Activated CD8-positive, alpha-beta memory T cell treated with anti-CD3 and anti-CD28 coated beads, Interleukin-2, amount 10 ng/mL, durations not matched to agents 7 days and 5 days (primary cell): ENCODE measurements around the gene RNF111. TPM values are rescaled to one million over a fixed set of nuclear protein-coding genes. Genes with fewer than 3 reads are reported as not detected.
"Not testable (repeated sequence)": the region's sequence is repeated elsewhere in the genome, so short reads cannot be mapped to it uniquely, and the experiment has no call there.

Source experiments
- ATAC-seq: fragments of 150-1000 bp; cut with Tn5 transposase; one replicate; pipeline ENCODE4 v1.10.0; 2021; ENCODE audit warnings: moderate library complexity
- CTCF ChIA-PET: fragments of 350-600 bp; sonication (Branson Sonifier 250); formaldehyde crosslinking; loops from one replicate; lab custom pipeline; 2021; ENCODE audit warnings: antibody characterized with exemption; lab: Charles Lee
- DNase-seq: peaks from one replicate; pipeline ENCODE4 v3.0.0-alpha.2; 2020
- H3K27ac Mint-ChIP-seq: one replicate; pipeline ENCODE4 v1.8.0; 2021; ENCODE audit warnings: mild to moderate bottlenecking, mixed read lengths
- H3K27me3 Mint-ChIP-seq: one replicate; pipeline ENCODE4 v1.8.0; 2021; ENCODE audit warnings: mixed read lengths
- H3K36me3 Mint-ChIP-seq: one replicate; pipeline ENCODE4 v1.8.0; 2021; ENCODE audit warnings: mild to moderate bottlenecking, mixed read lengths
- H3K4me1 Mint-ChIP-seq: one replicate; pipeline ENCODE4 v1.8.0; 2021; ENCODE audit warnings: mixed read lengths
- H3K4me3 Mint-ChIP-seq: one replicate; pipeline ENCODE4 v1.8.0; 2021; ENCODE audit warnings: mild to moderate bottlenecking, moderate library complexity, mixed read lengths
- H3K9me3 Mint-ChIP-seq: one replicate; pipeline ENCODE4 v1.8.0; 2022; ENCODE audit warnings: low read depth, mixed read lengths
- total RNA-seq, 2 experiments: library from RNA; stranded (reverse); gene quantifications; one replicate each; pipeline ENCODE4 v1.2.3, GENCODE V29; 2021

The RNF111 gene
- total RNA-seq, 2 experiments from 2014 or later: 39.7 to 39.8 TPM

- CTCF ChIA-PET: interaction anchor here (0.6 to 1.8 kb wide), 4 partner anchors 40 to 547 kb away, joined by 3 to 5 read pairs (median 3); no protein-coding TSS in a partner anchor
- peak overlapping the region; percentile 63 for H3K4me3 Mint-ChIP-seq
Measured at GRCh38 chr15:58981808-58982475, 5.5 kb upstream of the RNF111 start.

DNA sequence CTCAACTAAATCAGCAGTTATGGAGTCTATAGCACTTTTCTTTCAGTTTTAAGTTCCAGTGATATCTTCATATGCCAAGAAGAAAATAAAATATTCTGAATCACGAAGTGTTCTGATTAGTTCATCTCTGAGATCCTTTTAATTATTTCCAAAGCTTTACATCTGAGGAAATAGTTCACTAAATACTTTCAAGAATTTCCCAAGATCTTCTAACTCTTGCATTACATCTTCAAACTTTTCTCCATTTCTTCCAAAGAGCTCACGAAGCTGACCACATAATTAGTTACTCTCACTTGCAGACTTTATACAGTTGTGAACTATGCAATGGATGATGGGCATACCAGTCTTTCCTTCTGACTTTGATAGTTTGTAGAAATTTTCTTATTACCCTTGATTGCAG is 4.2 kb upstream of the RNF111 start:
- CTCF ChIA-PET: interaction anchor here (1.8 kb wide), 1 partner anchor 546 kb away, joined by 5 read pairs; no protein-coding TSS in a partner anchor
- H3K27ac Mint-ChIP-seq: no peak overlapping the region
- peaks cover 41% of the 10 kb centered on the region for H3K4me1 Mint-ChIP-seq
- H3K4me3 Mint-ChIP-seq: no peak overlapping the region
- DNase-seq: no peak
- H3K9me3 Mint-ChIP-seq: no peaks in the 10 kb centered on the region
- ATAC-seq: no peak
- H3K36me3 Mint-ChIP-seq: peaks cover 4% of the 10 kb centered on the region
- H3K27me3 Mint-ChIP-seq: peaks cover 4% of the 10 kb centered on the region

More at GRCh38 chr15:58981808-58982475, 5.5 kb upstream of the RNF111 start:
- DNase-seq (no peak), ATAC-seq (peak; percentile 51)
- Mint-ChIP-seq H3K27me3 (peaks cover 4% of the 10 kb centered on the region), H3K4me1 (peaks cover 37% of the 10 kb centered on the region), H3K27ac (peak overlapping the region; percentile 82), H3K9me3 (no peaks in the 10 kb centered on the region), H3K36me3 (no peaks in the 10 kb centered on the region)

DNA sequence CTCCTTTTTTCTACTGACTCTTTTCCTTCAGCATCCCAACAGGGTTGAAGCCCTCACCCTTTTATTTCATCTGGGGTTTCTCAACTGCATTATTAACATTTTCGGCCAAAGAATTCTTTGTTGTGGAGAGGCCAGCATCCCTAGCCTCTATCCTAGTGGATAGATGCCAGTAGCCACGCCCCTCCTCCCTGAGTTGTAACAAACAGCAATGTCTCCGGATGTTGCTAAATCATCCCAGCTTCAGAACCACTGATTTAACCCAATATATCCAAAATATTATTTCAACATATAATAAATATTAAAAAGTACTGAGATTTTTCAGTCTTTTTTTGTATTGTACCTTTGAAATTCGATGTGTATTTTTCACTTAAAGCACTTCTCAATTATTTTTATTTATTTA is 2.0 kb upstream of the RNF111 start:
- H3K4me3 Mint-ChIP-seq: no peak overlapping the region
- peaks cover 15% of the 10 kb centered on the region for H3K36me3 Mint-ChIP-seq
- ATAC-seq (no peak), DNase-seq (no peak)
- H3K9me3 Mint-ChIP-seq: no peaks in the 10 kb centered on the region
- H3K27me3 Mint-ChIP-seq: peaks cover 4% of the 10 kb centered on the region
- H3K27ac Mint-ChIP-seq: no peak overlapping the region
- CTCF ChIA-PET: no interaction called here
- peaks cover 45% of the 10 kb centered on the region for H3K4me1 Mint-ChIP-seq

DNA sequence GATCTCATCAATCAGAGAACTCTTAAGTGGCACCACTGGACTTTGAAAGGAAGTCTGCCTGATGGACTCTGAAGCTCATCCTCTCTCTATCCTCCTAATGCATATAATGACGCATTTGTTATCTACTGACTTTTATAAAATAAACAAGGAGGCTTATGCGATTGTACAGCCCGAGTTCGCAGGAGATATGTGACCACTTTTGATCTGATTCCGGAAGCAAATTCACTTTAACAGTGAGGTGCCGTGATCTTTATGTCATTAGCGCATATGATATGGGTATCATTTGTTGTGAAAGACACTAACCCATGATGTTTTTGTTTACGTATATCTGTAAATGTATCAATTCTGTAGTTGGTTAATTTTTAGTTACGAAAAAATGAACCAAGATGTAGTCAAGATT is 427 bp upstream of the RNF111 start:
- CTCF ChIA-PET: interaction anchor here (1.3 to 2.1 kb wide), 2 partner anchors 10 to 151 kb away, joined by 4 to 8 read pairs; no protein-coding TSS in a partner anchor
- Mint-ChIP-seq H3K4me1 (peaks cover 42% of the 10 kb centered on the region), H3K9me3 (no peaks in the 10 kb centered on the region), H3K4me3 (peak overlapping the region; percentile 99), H3K36me3 (peaks cover 26% of the 10 kb centered on the region), H3K27ac (peak overlapping the region; percentile 90), H3K27me3 (peaks cover 4% of the 10 kb centered on the region)
- DNase-seq (no peak), ATAC-seq (no peak)

- Mint-ChIP-seq H3K27me3 (peaks cover 4% of the 10 kb centered on the region), H3K27ac (peak overlapping the region; percentile 90), H3K4me1 (peaks cover 41% of the 10 kb centered on the region), H3K4me3 (peak overlapping the region; percentile 99), H3K36me3 (peaks cover 30% of the 10 kb centered on the region), H3K9me3 (no peaks in the 10 kb centered on the region)
- peak; percentile 73 for DNase-seq
- CTCF ChIA-PET: interaction anchor here (1.1 to 2.1 kb wide), 5 partner anchors 31 to 541 kb away, joined by 3 to 8 read pairs (median 4); no protein-coding TSS in a partner anchor
- ATAC-seq: peak; percentile 58
Measured at GRCh38 chr15:58988006-58988785, 733 bp downstream of the RNF111 start.

- Mint-ChIP-seq H3K9me3 (no peaks in the 10 kb centered on the region), H3K27me3 (no peaks in the 10 kb centered on the region), H3K27ac (no peak overlapping the region), H3K4me1 (peaks cover 40% of the 10 kb centered on the region), H3K4me3 (no peak overlapping the region), H3K36me3 (peaks cover 40% of the 10 kb centered on the region)
- no peak for ATAC-seq
- no peak for DNase-seq
- CTCF ChIA-PET: interaction anchor here (0.7 to 1.3 kb wide), 2 partner anchors 317 to 537 kb away, joined by 3 read pairs; no protein-coding TSS in a partner anchor
Measured at GRCh38 chr15:58992181-58992580, 4.7 kb downstream of the RNF111 start.

GRCh38 chr15:58994906-58995453 is 7.5 kb downstream of the RNF111 start:
- CTCF ChIA-PET: interaction anchor here (1.1 kb wide), 1 partner anchor 534 kb away, joined by 3 read pairs; no protein-coding TSS in a partner anchor
- no peak overlapping the region for H3K27ac Mint-ChIP-seq
- peaks cover 34% of the 10 kb centered on the region for H3K36me3 Mint-ChIP-seq
- DNase-seq (no peak), ATAC-seq (no peak)
- peaks cover 24% of the 10 kb centered on the region for H3K4me1 Mint-ChIP-seq
- H3K27me3 Mint-ChIP-seq: no peaks in the 10 kb centered on the region
- H3K9me3 Mint-ChIP-seq: no peaks in the 10 kb centered on the region
- H3K4me3 Mint-ChIP-seq: no peak overlapping the region

- Mint-ChIP-seq H3K27me3 (no peaks in the 10 kb centered on the region), H3K4me1 (peaks cover 18% of the 10 kb centered on the region), H3K36me3 (peaks cover 18% of the 10 kb centered on the region), H3K4me3 (no peak overlapping the region), H3K9me3 (no peaks in the 10 kb centered on the region), H3K27ac (no peak overlapping the region)
- CTCF ChIA-PET: no interaction called here
- no peak for DNase-seq
- no peak for ATAC-seq
Measured at GRCh38 chr15:58999694-59000093, 12.2 kb downstream of the RNF111 start.

DNA sequence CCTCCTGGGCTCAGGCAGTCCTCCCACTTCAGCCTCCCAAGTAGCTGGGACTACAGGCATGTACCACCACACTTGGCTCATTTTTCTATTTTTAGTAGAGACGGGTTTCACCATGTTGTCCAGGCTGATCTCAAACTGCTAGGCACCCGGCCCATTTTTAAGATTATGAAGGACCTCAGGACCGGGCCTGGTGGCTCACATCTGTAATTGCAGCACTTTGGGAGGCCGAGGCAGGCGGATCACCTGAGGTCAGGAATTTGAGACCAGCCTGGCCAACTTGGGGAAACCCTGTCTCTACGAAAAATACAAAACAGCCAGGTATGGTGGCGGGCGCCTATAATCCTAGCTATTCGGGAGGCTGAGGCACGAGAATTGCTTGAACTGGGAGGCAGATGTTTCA is 12.8 kb downstream of the RNF111 start:
- Mint-ChIP-seq H3K36me3 (peaks cover 14% of the 10 kb centered on the region), H3K4me1 (peaks cover 16% of the 10 kb centered on the region)
- ATAC-seq, DNase-seq, H3K4me3 Mint-ChIP-seq, H3K27me3 Mint-ChIP-seq, H3K27ac Mint-ChIP-seq, H3K9me3 Mint-ChIP-seq, CTCF ChIA-PET: not testable (repeated sequence)

- ATAC-seq: no peak
- Mint-ChIP-seq H3K4me1 (peaks cover 16% of the 10 kb centered on the region), H3K27ac (no peak overlapping the region)
Measured at GRCh38 chr15:59001946-59002345, 14.5 kb downstream of the RNF111 start.

DNA sequence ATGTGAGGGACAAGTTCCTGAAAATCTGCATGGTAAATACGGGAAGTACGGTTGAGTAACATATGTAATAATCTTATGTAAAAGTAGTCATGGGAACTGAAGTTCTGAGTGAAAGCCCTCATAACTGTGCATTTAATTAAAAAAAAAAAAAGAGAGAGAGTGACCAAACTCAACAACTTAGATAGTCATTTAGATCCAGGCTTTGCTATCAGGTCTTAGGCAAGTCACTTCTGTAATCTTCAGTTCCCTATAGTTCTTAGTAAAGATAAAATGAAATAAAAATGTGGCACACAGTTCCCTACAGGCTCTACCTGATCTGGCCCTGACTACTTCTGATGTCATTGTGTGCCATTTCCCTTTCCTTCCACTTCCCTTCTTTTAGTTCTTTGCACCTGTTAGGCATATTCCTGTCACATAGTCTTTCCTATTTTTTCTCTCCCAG is 15.0 kb downstream of the RNF111 start:
- Mint-ChIP-seq H3K27me3 (no peaks in the 10 kb centered on the region), H3K36me3 (peaks cover 22% of the 10 kb centered on the region)
- CTCF ChIA-PET: interaction anchor here (1.1 to 1.4 kb wide), 2 partner anchors 12 to 526 kb away, joined by 4 read pairs; no protein-coding TSS in a partner anchor

More at GRCh38 chr15:59001946-59002345, 14.5 kb downstream of the RNF111 start:
- Mint-ChIP-seq H3K36me3 (peaks cover 24% of the 10 kb centered on the region), H3K9me3 (no peaks in the 10 kb centered on the region), H3K27me3 (no peaks in the 10 kb centered on the region), H3K4me3 (no peak overlapping the region)
- CTCF ChIA-PET: interaction anchor here (1.1 kb wide), 1 partner anchor 527 kb away, joined by 4 read pairs; no protein-coding TSS in a partner anchor
- no peak for DNase-seq

DNA sequence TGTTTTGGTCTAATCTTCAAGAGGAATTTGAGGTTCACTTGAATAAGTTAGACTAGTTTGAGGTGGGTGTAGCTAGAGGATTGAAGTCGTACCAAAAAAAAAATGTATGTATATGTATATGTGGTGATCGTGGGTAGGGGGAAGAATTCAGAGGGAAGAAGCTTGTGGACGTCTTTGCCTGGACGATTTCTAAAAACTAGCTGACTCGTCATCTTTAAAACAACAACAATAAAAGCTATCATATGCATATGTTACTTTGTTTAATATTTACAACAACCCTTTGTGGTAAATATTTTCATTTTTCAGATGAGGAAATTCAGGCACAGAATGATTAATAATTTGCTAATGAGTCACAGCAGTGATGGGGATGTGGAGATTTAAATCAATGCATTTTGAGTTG is 18.1 kb downstream of the RNF111 start:
- Mint-ChIP-seq H3K4me1 (peaks cover 14% of the 10 kb centered on the region), H3K4me3 (no peak overlapping the region), H3K36me3 (peaks cover 24% of the 10 kb centered on the region)

More for the DNA sequence above, 15.0 kb downstream of the RNF111 start:
- H3K4me1 Mint-ChIP-seq: peaks cover 16% of the 10 kb centered on the region
- no peak overlapping the region for H3K4me3 Mint-ChIP-seq
- no peaks in the 10 kb centered on the region for H3K9me3 Mint-ChIP-seq
- ATAC-seq (no peak), DNase-seq (no peak)
- no peak overlapping the region for H3K27ac Mint-ChIP-seq

DNA sequence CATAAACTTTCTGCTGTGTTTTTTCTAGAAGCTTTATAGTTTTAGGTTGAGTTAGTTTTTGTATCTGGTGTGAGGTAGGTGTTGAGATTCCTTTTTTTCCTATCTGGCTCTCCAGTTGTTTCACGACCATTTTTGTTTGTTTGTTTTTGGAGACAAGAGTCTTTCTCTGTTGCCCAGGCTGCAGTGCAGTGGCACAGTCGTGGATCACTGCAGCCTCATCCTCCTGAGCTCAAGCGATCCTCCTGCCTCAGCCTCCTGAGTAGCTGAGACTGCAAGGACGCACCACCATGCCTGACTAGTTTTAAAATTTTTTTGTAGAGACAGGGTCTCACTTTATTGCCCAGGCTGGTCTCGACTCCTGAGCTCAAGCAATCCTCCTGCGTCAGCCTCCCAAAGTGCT is 20.6 kb downstream of the RNF111 start:
- no peak overlapping the region for H3K27ac Mint-ChIP-seq
- DNase-seq: no peak
- peaks cover 20% of the 10 kb centered on the region for H3K36me3 Mint-ChIP-seq
- no peaks in the 10 kb centered on the region for H3K9me3 Mint-ChIP-seq
- H3K4me1 Mint-ChIP-seq: peaks cover 9% of the 10 kb centered on the region
- no peak for ATAC-seq
- no peaks in the 10 kb centered on the region for H3K27me3 Mint-ChIP-seq
- H3K4me3 Mint-ChIP-seq: no peak overlapping the region
- CTCF ChIA-PET: no interaction called here

More for the DNA sequence above, 18.1 kb downstream of the RNF111 start:
- no peak overlapping the region for H3K27ac Mint-ChIP-seq
- CTCF ChIA-PET: no interaction called here
- ATAC-seq: no peak
- no peak for DNase-seq
- H3K9me3 Mint-ChIP-seq: no peaks in the 10 kb centered on the region
- no peaks in the 10 kb centered on the region for H3K27me3 Mint-ChIP-seq
